K562 (cell line): ENCODE measurements around the gene TAF11. TPM values are rescaled to one million over a fixed set of nuclear protein-coding genes. Genes with fewer than 3 reads are reported as not detected.

Source experiments
- ATF2 ChIP-seq: sonication (generic); formaldehyde crosslinking; IDR thresholded peaks from 2 replicates; pipeline ENCODE4 v1.8.1; 2022; ENCODE audit warnings: missing genetic modification reagents
- CGGBP1 ChIP-seq: fragments of 250-450 bp; sonication (Bioruptor Pico); IDR thresholded peaks from 2 replicates; pipeline ENCODE4 v1.9.0; 2021; ENCODE audit warnings: mild to moderate bottlenecking
- E2F5 ChIP-seq: sonication (generic); formaldehyde crosslinking; IDR thresholded peaks from 2 replicates; pipeline ENCODE4 v1.8.0; 2022; ENCODE audit warnings: mild to moderate bottlenecking, missing genetic modification reagents
- ELK3 ChIP-seq: fragments of 450-650 bp; formaldehyde crosslinking; IDR thresholded peaks from 2 replicates; pipeline ENCODE4 v1.4.0; 2020; ENCODE audit warnings: mild to moderate bottlenecking
- EP300 ChIP-seq: IDR thresholded peaks from 2 replicates; pipeline ENCODE4 v1.6.1; 2012; ENCODE audit warnings: low read length, improper control_type of control experiment
- FOXJ3 ChIP-seq: sonication (generic); formaldehyde crosslinking; IDR thresholded peaks from 2 replicates; pipeline ENCODE4 v1.4.0; 2020; ENCODE audit warnings: mild to moderate bottlenecking, missing genetic modification reagents
- HDAC8 ChIP-seq: fragments of 450-650 bp; IDR thresholded peaks from 2 replicates; pipeline ENCODE4 v1.6.1; 2016; ENCODE audit warnings: mild to moderate bottlenecking, missing genetic modification characterization, moderate library complexity, missing compliant biosample characterization
- HSF4 ChIP-seq: fragments of 250-450 bp; sonication (Bioruptor Pico); IDR thresholded peaks from 2 replicates; pipeline ENCODE4 v2.1.2; 2022; ENCODE audit warnings: mild to moderate bottlenecking, moderate library complexity, borderline replicate concordance
- KDM1A ChIP-seq, 2 experiments: fragments of 450-650 bp; IDR thresholded peaks; 2 replicates each; pipeline ENCODE4 v1.6.1; 2016; ENCODE audit warnings: mild to moderate bottlenecking in 2 of 2
- KLF16 ChIP-seq: IDR thresholded peaks from 2 replicates; pipeline ENCODE4 v1.6.1; 2016; ENCODE audit warnings: antibody characterized with exemption
- MCM7 ChIP-seq, 2 experiments: fragments of 450-650 bp; IDR thresholded peaks; 2 replicates each; pipeline ENCODE4 v1.6.1; 2016 to 2018
- MIER1 ChIP-seq: fragments of 450-650 bp; IDR thresholded peaks from 2 replicates; pipeline ENCODE4 v1.6.1; 2016; ENCODE audit warnings: antibody characterized with exemption, mild to moderate bottlenecking, low read depth
- NCOA4 ChIP-seq: fragments of 450-650 bp; IDR thresholded peaks from 2 replicates; pipeline ENCODE4 v1.6.1; 2018; ENCODE audit warnings: mild to moderate bottlenecking; ENCODE audit not compliant: partially characterized antibody
- NCOR1 ChIP-seq: fragments of 450-650 bp; IDR thresholded peaks from 2 replicates; pipeline ENCODE4 v1.6.1; 2016; ENCODE audit warnings: mild to moderate bottlenecking, moderate library complexity
- SMAD1 ChIP-seq: fragments of 150-350 bp; IDR thresholded peaks from 2 replicates; pipeline ENCODE4 v1.6.1; 2014; ENCODE audit warnings: low read length, low read depth; ENCODE audit not compliant: partially characterized antibody
- SMARCA4 ChIP-seq: fragments of 450-650 bp; IDR thresholded peaks from 2 replicates; pipeline ENCODE4 v1.6.1; 2016
- TRIM24 ChIP-seq, 2 experiments: fragments of 450-650 bp; IDR thresholded peaks; 2 replicates each; pipeline ENCODE4 v1.6.1; 2016
- ZNF395 ChIP-seq: fragments of 200-800 bp; sonication (Bioruptor generic); IDR thresholded peaks from 2 replicates; pipeline ENCODE4 v1.6.1; 2017; ENCODE audit warnings: missing genetic modification characterization, missing compliant biosample characterization
- ZNF695 ChIP-seq: fragments of 450-650 bp; formaldehyde crosslinking; IDR thresholded peaks from 2 replicates; pipeline ENCODE4 v1.4.0; 2020; ENCODE audit warnings: mild to moderate bottlenecking, moderate library complexity
- ZNF764 ChIP-seq: fragments of 250-450 bp; sonication (Bioruptor Pico); IDR thresholded peaks from 2 replicates; pipeline ENCODE4 v1.4.0; 2020; ENCODE audit warnings: low read depth, mild to moderate bottlenecking, moderate library complexity
- polyA plus RNA-seq, 8 experiments: library from polyadenylated mRNA; depleted of rRNA in 4 of 8; stranded (reverse) in 5 of 8; unstranded in 3 of 8; fragments of >200 nt; fragmentation: Nextera tagmentation in 2 of 8; fragmentation: Illumina TruSeq in 1 of 8; extraction: Ambion mirVana in 2 of 8; extraction: Trizol in 1 of 8; gene quantifications; 2 replicates each; pipeline versions ENCODE4 v1.2.1 to v1.2.3, GENCODE V29; 2011 to 2014; ENCODE audit warnings: inconsistent platforms in 1 of 8, missing spikeins in 1 of 8
- total RNA-seq, 7 experiments: library from RNA; depleted of rRNA in 6 of 7; stranded (reverse); fragments of >200 nt in 6 of 7; fragmentation: Illumina TruSeq in 2 of 7; extraction: Trizol in 2 of 7; gene quantifications; 2 replicates each; pipeline versions ENCODE4 v1.2.1 to v1.2.3, GENCODE V29; 2011 to 2021; ENCODE audit warnings: low replicate concordance in 1 of 7
- TF ChIP-seq, protein P1 (sequence below): fragments of 450-650 bp; IDR thresholded peaks from 2 replicates; pipeline ENCODE4 v1.6.1; 2016; ENCODE audit warnings: low read depth, mild to moderate bottlenecking, moderate library complexity
- TF ChIP-seq, protein P2 (sequence below), 2 experiments: IDR thresholded peaks; 2 replicates each; pipeline ENCODE4 v1.6.1; 2012; ENCODE audit warnings: improper control_type of control experiment in 2 of 2, low read depth in 2 of 2, low read length in 2 of 2, borderline replicate concordance in 1 of 2

TAF11 gene
- total and polyA plus RNA-seq, 9 of the 15 experiments (the other 6 are each of a cell fraction or from before 2014, with no cell fraction given): 40.9 to 91.9 (median 71.9) TPM

DNA sequence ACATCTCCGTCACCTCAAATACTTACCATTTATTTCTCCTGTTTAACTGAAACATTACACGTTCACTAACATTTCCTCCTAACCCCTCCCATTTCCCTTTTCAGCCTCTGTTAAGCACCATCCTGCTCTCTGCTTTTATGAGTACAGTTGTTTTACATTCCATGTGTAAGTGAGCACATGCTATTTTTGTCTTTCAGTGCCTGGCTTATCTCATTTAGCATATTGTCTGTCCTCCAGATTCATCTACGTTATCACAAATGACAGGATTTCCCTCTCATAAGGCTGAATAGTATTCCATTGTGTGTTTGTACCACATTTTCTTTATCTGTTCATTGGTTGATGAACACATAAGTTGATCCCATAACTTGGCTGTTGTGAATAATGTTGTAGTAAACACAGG, 22.7 kb downstream of the TAF11 start (continued):
- TF ChIP-seq FOXJ3: no peak
- TF ChIP-seq TRIM24 (IDR thresholded peaks at IDR 0.05): peak; percentile 79 to 88; a peak in 3 of 4 replicates
- TF ChIP-seq NCOR1: peak; percentile 96
- no peak for TF ChIP-seq ELK3 (CRISPR knock-in tag)
- TF ChIP-seq, protein P1, sequence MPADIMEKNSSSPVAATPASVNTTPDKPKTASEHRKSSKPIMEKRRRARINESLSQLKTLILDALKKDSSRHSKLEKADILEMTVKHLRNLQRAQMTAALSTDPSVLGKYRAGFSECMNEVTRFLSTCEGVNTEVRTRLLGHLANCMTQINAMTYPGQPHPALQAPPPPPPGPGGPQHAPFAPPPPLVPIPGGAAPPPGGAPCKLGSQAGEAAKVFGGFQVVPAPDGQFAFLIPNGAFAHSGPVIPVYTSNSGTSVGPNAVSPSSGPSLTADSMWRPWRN: peak; percentile 82
- peak; percentile 95 for TF ChIP-seq KLF16
- TF ChIP-seq ZNF395: no peak
- no peak for TF ChIP-seq MIER1
- TF ChIP-seq ZNF695: no peak
- no peak for TF ChIP-seq SMAD1
- TF ChIP-seq HDAC8 (tag): no peak
- TF ChIP-seq KDM1A (IDR thresholded peaks at IDR 0.05): peak; percentile 99
- TF ChIP-seq ATF2 (CRISPR knock-in tag): no peak
- no peak for TF ChIP-seq CGGBP1 (CRISPR knock-in tag)
- TF ChIP-seq, protein P2, sequence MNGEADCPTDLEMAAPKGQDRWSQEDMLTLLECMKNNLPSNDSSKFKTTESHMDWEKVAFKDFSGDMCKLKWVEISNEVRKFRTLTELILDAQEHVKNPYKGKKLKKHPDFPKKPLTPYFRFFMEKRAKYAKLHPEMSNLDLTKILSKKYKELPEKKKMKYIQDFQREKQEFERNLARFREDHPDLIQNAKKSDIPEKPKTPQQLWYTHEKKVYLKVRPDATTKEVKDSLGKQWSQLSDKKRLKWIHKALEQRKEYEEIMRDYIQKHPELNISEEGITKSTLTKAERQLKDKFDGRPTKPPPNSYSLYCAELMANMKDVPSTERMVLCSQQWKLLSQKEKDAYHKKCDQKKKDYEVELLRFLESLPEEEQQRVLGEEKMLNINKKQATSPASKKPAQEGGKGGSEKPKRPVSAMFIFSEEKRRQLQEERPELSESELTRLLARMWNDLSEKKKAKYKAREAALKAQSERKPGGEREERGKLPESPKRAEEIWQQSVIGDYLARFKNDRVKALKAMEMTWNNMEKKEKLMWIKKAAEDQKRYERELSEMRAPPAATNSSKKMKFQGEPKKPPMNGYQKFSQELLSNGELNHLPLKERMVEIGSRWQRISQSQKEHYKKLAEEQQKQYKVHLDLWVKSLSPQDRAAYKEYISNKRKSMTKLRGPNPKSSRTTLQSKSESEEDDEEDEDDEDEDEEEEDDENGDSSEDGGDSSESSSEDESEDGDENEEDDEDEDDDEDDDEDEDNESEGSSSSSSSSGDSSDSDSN (IDR thresholded peaks at IDR 0.05; ENCODE audit: borderline replicate concordance in 1 of 2, low read depth in 2 of 2, low read length in 2 of 2): no peak
- peak; percentile 98 for TF ChIP-seq SMARCA4
- TF ChIP-seq ZNF764 (CRISPR knock-in tag): no peak
- peak; percentile 91 for TF ChIP-seq EP300
- peak; percentile 36 for TF ChIP-seq NCOA4
- no peak for TF ChIP-seq HSF4 (CRISPR knock-in tag)
- TF ChIP-seq E2F5 (CRISPR knock-in tag): no peak
- no peak for TF ChIP-seq MCM7 (IDR thresholded peaks at IDR 0.05)
